GM23338 (cell line): ENCODE data around the gene CDK5RAP2. TPM values are rescaled to one million over a fixed set of nuclear protein-coding genes. Genes with fewer than 3 reads are reported as not detected.

Experiments used
- ATAC-seq: fragments of 200-7000 bp; cut with Tn5 transposase; 3 replicates; pipeline ENCODE4 v1.9.1; 2020
- DNase-seq: peaks from one replicate; pipeline ENCODE4 v3.0.0-alpha.2; 2015; ENCODE audit warnings: low spot score
- H2AFZ ChIP-seq: fragments of 200-600 bp; sonication (generic); 2 replicates; pipeline ENCODE4 v1.8.0; 2016; ENCODE audit warnings: antibody characterized with exemption, mild to moderate bottlenecking, moderate library complexity
- H3F3A ChIP-seq: fragments of 200-600 bp; sonication (generic); replicated peaks from 2 replicates; pipeline ENCODE4 v1.8.0; 2017; ENCODE audit warnings: antibody characterized with exemption, mixed run types, low read depth
- H3K27ac ChIP-seq: fragments of 200-600 bp; sonication (generic); 2 replicates; pipeline ENCODE4 v1.6.1; 2016; ENCODE audit warnings: low read depth
- H3K27me3 ChIP-seq: fragments of 200-600 bp; sonication (generic); 2 replicates; pipeline ENCODE4 v1.8.0; 2016; ENCODE audit warnings: mild to moderate bottlenecking, mixed run types, moderate library complexity; ENCODE audit not compliant: insufficient read depth
- H3K36me3 ChIP-seq: fragments of 200-600 bp; sonication (generic); 2 replicates; pipeline ENCODE4 v1.8.0; 2016; ENCODE audit warnings: mild to moderate bottlenecking; ENCODE audit not compliant: insufficient read depth
- H3K4me1 ChIP-seq: fragments of 200-600 bp; sonication (generic); 2 replicates; pipeline ENCODE4 v1.8.0; 2016; ENCODE audit warnings: mild to moderate bottlenecking, moderate library complexity; ENCODE audit not compliant: insufficient read depth
- H3K4me2 ChIP-seq: fragments of 200-600 bp; sonication (generic); 2 replicates; pipeline ENCODE4 v1.7.1; 2017; ENCODE audit warnings: mixed run types
- H3K4me3 ChIP-seq: fragments of 200-600 bp; sonication (generic); 2 replicates; pipeline ENCODE4 v1.6.1; 2016; ENCODE audit warnings: mixed run types
- H3K79me2 ChIP-seq: fragments of 200-600 bp; sonication (generic); replicated peaks from 2 replicates; pipeline ENCODE4 v1.8.0; 2017; ENCODE audit warnings: mild to moderate bottlenecking; ENCODE audit not compliant: insufficient read depth
- H3K9me2 ChIP-seq: fragments of 200-600 bp; sonication (generic); 2 replicates; pipeline ENCODE4 v1.8.0; 2017; ENCODE audit not compliant: insufficient read depth
- H4K20me1 ChIP-seq: fragments of 200-600 bp; sonication (generic); replicated peaks from 2 replicates; pipeline ENCODE4 v1.8.0; 2017; ENCODE audit warnings: mild to moderate bottlenecking; ENCODE audit not compliant: insufficient read depth
- H3K27ac Mint-ChIP-seq: 2 replicates; pipeline ENCODE4 v1.8.0; 2020; ENCODE audit warnings: inconsistent platforms, mild to moderate bottlenecking, moderate library complexity, mixed read lengths
- H3K27me3 Mint-ChIP-seq: 3 replicates; pipeline ENCODE4 v1.8.0; 2022; ENCODE audit warnings: low read depth, mild to moderate bottlenecking, moderate library complexity, mixed read lengths, inconsistent platforms; ENCODE audit not compliant: insufficient read depth, poor library complexity
- H3K36me3 Mint-ChIP-seq: 3 replicates; pipeline ENCODE4 v1.8.0; 2021; ENCODE audit warnings: low read depth, mild to moderate bottlenecking, inconsistent platforms, moderate library complexity, mixed read lengths
- H3K4me1 Mint-ChIP-seq: 3 replicates; pipeline ENCODE4 v1.8.0; 2020; ENCODE audit warnings: mild to moderate bottlenecking, inconsistent platforms, mixed read lengths
- H3K4me3 Mint-ChIP-seq: 3 replicates; pipeline ENCODE4 v1.8.0; 2021; ENCODE audit warnings: moderate library complexity, mild to moderate bottlenecking, inconsistent platforms, mixed read lengths
- H3K9me3 Mint-ChIP-seq: 3 replicates; pipeline ENCODE4 v1.8.0; 2020; ENCODE audit warnings: moderate library complexity, mild to moderate bottlenecking, inconsistent platforms, mixed read lengths
- CREB1 ChIP-seq: fragments of 250-450 bp; sonication (Bioruptor Pico); IDR thresholded peaks from 2 replicates; pipeline ENCODE4 v1.5.0; 2020; ENCODE audit warnings: low read depth, mild to moderate bottlenecking, moderate library complexity
- EZH2phosphoT487 ChIP-seq: fragments of 200-600 bp; sonication (generic); IDR thresholded peaks from one replicate; pipeline ENCODE4 v1.8.1; 2018; ENCODE audit warnings: antibody characterized with exemption; ENCODE audit not compliant: unreplicated experiment
- JUNB ChIP-seq: IDR thresholded peaks from one replicate; pipeline ENCODE4 v1.6.1; 2016; ENCODE audit warnings: antibody characterized with exemption; ENCODE audit not compliant: unreplicated experiment
- NANOG ChIP-seq: IDR thresholded peaks from 2 replicates; pipeline ENCODE4 v1.6.1; 2016; ENCODE audit warnings: antibody characterized with exemption, borderline replicate concordance
- POLR2AphosphoS5 ChIP-seq: IDR thresholded peaks from 2 replicates; pipeline ENCODE4 v1.6.1; 2016; ENCODE audit warnings: antibody characterized with exemption, low read depth
- ZNF114 ChIP-seq: fragments of 250-450 bp; sonication (Bioruptor Pico); IDR thresholded peaks from 2 replicates; pipeline ENCODE4 v1.5.0; 2020; ENCODE audit warnings: mild to moderate bottlenecking, moderate library complexity
- ZNF331 ChIP-seq: fragments of 250-450 bp; sonication (Bioruptor Pico); IDR thresholded peaks from 2 replicates; pipeline ENCODE4 v1.5.0; 2020; ENCODE audit warnings: low read depth, mild to moderate bottlenecking, moderate library complexity
- polyA plus RNA-seq: library from polyadenylated mRNA; unstranded; fragments of >200 nt; fragmentation: Nextera tagmentation; extraction: Ambion mirVana; gene quantifications from 2 replicates; pipeline ENCODE4 v1.2.1, GENCODE V29; 2016
- total RNA-seq: library from RNA; depleted of rRNA; stranded (reverse); fragments of >200 nt; shearing (Covaris generic); gene quantifications from 2 replicates; pipeline ENCODE4 v1.2.3, GENCODE V29; 2014
- TF ChIP-seq, protein P1 (sequence below), 2 experiments: fragments of 200-600 bp in 1 of 2; sonication (generic) in 1 of 2; conservative IDR thresholded peaks; 2 replicates each; pipeline versions ENCODE4 v1.5.1 to v1.6.1; 2016 to 2017; ENCODE audit warnings: antibody characterized with exemption in 2 of 2, low read depth in 2 of 2, mild to moderate bottlenecking in 2 of 2, moderate library complexity in 1 of 2
- TF ChIP-seq, protein P2 (sequence below): IDR thresholded peaks from 2 replicates; pipeline ENCODE4 v1.6.1; 2016; ENCODE audit warnings: antibody characterized with exemption
- TF ChIP-seq, protein P3 (sequence below): IDR thresholded peaks from one replicate; pipeline ENCODE4 v1.6.1; 2018; ENCODE audit warnings: antibody characterized with exemption; ENCODE audit not compliant: unreplicated experiment

The CDK5RAP2 gene
- total and polyA plus RNA-seq, 2 experiments from 2014 or later: 50.7 to 65.7 TPM

DNA sequence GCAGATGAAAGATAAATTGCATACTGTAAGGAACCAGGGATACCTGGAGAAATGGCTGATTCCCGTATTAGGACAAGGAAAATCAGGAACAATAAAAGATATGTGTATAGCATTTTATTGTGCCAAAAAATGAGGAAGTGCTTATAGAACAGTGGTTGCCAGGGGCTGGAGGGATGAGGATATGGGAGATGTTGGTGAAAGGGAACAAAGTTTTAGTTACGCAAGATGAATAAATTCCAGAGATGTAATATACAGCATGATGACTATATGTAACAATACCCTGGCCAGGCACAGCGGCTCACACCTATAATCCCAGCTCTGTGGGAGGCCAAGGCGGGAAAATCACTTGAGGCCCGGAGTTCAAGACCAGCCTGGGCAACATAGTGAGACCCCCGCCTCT lies 101.8 kb downstream of the CDK5RAP2 start:
- Mint-ChIP-seq H3K4me1 (peaks cover 13% of the 10 kb centered on the region; the same call in 2 of the 3 replicates), H3K27me3 (peaks cover 5% of the 10 kb centered on the region), H3K4me3 (no peak overlapping the region), H3K36me3 (peaks cover 28% of the 10 kb centered on the region), H3K9me3 (no peaks in the 10 kb centered on the region), H3K27ac (no peak overlapping the region)
- no peak for TF ChIP-seq ZNF331 (CRISPR knock-in tag)
- Histone ChIP-seq H3K36me3 (peaks cover 12% of the 10 kb centered on the region), H3F3A (no peaks in the 10 kb centered on the region; the same call in 1 of the 2 replicates), H3K27ac (no peak overlapping the region), H3K4me2 (no peak overlapping the region), H3K9me2 (no peaks in the 10 kb centered on the region), H3K27me3 (no peaks in the 10 kb centered on the region), H2AFZ (no peak overlapping the region), H4K20me1 (no peaks in the 10 kb centered on the region), H3K4me3 (no peak overlapping the region), H3K79me2 (no peaks in the 10 kb centered on the region; the same call in 1 of the 2 replicates), H3K4me1 (peaks cover 3% of the 10 kb centered on the region; the same call in 1 of the 2 replicates)
- no peak for DNase-seq
- ATAC-seq: no peak

DNA sequence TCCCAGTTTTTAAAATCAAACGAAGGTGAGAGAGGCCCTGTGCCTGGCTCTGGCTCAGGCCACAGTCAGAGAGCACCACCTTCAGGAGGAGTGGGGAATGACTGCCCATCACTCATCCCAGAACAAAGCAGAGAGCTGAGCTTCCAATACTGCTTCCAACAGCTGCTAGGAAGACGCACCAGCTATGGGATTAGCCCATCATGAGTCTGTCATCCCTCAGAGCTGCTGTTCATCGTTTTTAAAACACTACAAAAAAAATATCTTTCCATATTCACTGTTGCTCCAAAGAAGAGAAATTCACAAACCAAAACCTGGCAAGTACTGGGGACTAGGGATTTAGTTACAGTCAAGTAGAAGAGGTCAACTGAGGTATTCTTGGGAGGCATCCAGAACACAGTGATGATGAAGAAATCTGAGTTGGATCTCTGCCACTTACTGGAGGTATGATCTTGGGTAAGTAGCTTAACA lies 102.4 kb downstream of the CDK5RAP2 start:
- no peaks in the 10 kb centered on the region; the same call in 1 of the 2 replicates for H3K79me2 ChIP-seq
- no peaks in the 10 kb centered on the region for H4K20me1 ChIP-seq
- H3K4me3 ChIP-seq: no peak overlapping the region
- H3K27me3 ChIP-seq: no peaks in the 10 kb centered on the region
- peaks cover 6% of the 10 kb centered on the region; the same call in 2 of the 3 replicates for H3K4me1 Mint-ChIP-seq
- no peak overlapping the region for H2AFZ ChIP-seq
- no peaks in the 10 kb centered on the region; the same call in 1 of the 2 replicates for H3F3A ChIP-seq
- no peak overlapping the region for H3K4me3 Mint-ChIP-seq
- no peak for TF ChIP-seq CREB1 (CRISPR knock-in tag)
- TF ChIP-seq, protein P1, sequence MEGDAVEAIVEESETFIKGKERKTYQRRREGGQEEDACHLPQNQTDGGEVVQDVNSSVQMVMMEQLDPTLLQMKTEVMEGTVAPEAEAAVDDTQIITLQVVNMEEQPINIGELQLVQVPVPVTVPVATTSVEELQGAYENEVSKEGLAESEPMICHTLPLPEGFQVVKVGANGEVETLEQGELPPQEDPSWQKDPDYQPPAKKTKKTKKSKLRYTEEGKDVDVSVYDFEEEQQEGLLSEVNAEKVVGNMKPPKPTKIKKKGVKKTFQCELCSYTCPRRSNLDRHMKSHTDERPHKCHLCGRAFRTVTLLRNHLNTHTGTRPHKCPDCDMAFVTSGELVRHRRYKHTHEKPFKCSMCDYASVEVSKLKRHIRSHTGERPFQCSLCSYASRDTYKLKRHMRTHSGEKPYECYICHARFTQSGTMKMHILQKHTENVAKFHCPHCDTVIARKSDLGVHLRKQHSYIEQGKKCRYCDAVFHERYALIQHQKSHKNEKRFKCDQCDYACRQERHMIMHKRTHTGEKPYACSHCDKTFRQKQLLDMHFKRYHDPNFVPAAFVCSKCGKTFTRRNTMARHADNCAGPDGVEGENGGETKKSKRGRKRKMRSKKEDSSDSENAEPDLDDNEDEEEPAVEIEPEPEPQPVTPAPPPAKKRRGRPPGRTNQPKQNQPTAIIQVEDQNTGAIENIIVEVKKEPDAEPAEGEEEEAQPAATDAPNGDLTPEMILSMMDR (conservative IDR thresholded peaks at IDR 0.05; ENCODE audit: low read depth in 2 of 2): peak; percentile 91
- H3K36me3 ChIP-seq: peaks cover 12% of the 10 kb centered on the region
- H3K27ac Mint-ChIP-seq: no peak overlapping the region
- peaks cover 2% of the 10 kb centered on the region for H3K27me3 Mint-ChIP-seq
- peak; percentile 80 for DNase-seq
- H3K4me1 ChIP-seq: no peaks in the 10 kb centered on the region
- no peak overlapping the region for H3K27ac ChIP-seq
- H3K9me3 Mint-ChIP-seq: no peaks in the 10 kb centered on the region
- peak; percentile 99 for ATAC-seq
- H3K4me2 ChIP-seq: no peak overlapping the region
- peaks cover 26% of the 10 kb centered on the region for H3K36me3 Mint-ChIP-seq
- no peaks in the 10 kb centered on the region for H3K9me2 ChIP-seq

DNA sequence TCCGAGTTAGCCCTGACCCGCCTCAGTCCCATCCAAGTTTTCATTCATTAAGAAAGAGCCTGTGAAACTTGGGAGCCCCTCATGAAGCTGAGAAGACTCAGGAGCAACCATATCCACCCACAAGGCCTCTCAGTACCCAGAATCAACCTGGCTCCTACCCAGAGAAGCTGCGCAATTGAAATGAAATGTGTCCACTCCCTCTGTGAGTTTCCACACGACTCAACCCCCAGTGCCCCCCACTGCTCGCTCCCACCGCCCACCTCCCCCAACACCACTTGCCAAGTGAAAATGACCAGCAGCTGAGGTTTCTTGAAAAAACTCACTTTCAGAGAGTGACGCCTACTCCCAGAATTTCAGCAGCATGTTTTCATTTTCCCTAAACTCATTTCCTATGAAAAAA lies 104.6 kb downstream of the CDK5RAP2 start:
- no peak for ATAC-seq
- H3K36me3 Mint-ChIP-seq: peaks cover 37% of the 10 kb centered on the region
- no peaks in the 10 kb centered on the region for H3K27me3 ChIP-seq
- H3K4me1 ChIP-seq: no peaks in the 10 kb centered on the region
- no peaks in the 10 kb centered on the region; the same call in 1 of the 2 replicates for H3F3A ChIP-seq
- peaks cover 12% of the 10 kb centered on the region for H3K36me3 ChIP-seq
- H3K4me3 ChIP-seq: no peak overlapping the region
- no peak for DNase-seq
- no peaks in the 10 kb centered on the region for H3K4me1 Mint-ChIP-seq
- H4K20me1 ChIP-seq: 0 out of 2 replicates have a peak, but pooled peaks cover 3% of the 10 kb centered on the region
- no peak overlapping the region for H2AFZ ChIP-seq
- H3K27me3 Mint-ChIP-seq: peaks cover 2% of the 10 kb centered on the region
- no peaks in the 10 kb centered on the region for H3K9me2 ChIP-seq
- H3K9me3 Mint-ChIP-seq: no peaks in the 10 kb centered on the region
- no peak overlapping the region for H3K4me2 ChIP-seq
- no peak overlapping the region for H3K27ac ChIP-seq
- H3K27ac Mint-ChIP-seq: no peak overlapping the region
- H3K4me3 Mint-ChIP-seq: no peak overlapping the region
- H3K79me2 ChIP-seq: no peaks in the 10 kb centered on the region; the same call in 1 of the 2 replicates
- TF ChIP-seq ZNF114 (CRISPR knock-in tag) (no peak), POLR2AphosphoS5 (no peak), ZNF331 (CRISPR knock-in tag) (no peak), EZH2phosphoT487 (no peak), NANOG (no peak), JUNB (no peak)
- TF ChIP-seq, protein P1 (conservative IDR thresholded peaks at IDR 0.05; ENCODE audit: low read depth in 2 of 2): no peak
- TF ChIP-seq, protein P2, sequence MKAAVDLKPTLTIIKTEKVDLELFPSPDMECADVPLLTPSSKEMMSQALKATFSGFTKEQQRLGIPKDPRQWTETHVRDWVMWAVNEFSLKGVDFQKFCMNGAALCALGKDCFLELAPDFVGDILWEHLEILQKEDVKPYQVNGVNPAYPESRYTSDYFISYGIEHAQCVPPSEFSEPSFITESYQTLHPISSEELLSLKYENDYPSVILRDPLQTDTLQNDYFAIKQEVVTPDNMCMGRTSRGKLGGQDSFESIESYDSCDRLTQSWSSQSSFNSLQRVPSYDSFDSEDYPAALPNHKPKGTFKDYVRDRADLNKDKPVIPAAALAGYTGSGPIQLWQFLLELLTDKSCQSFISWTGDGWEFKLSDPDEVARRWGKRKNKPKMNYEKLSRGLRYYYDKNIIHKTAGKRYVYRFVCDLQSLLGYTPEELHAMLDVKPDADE: no peak
- TF ChIP-seq, protein P3, sequence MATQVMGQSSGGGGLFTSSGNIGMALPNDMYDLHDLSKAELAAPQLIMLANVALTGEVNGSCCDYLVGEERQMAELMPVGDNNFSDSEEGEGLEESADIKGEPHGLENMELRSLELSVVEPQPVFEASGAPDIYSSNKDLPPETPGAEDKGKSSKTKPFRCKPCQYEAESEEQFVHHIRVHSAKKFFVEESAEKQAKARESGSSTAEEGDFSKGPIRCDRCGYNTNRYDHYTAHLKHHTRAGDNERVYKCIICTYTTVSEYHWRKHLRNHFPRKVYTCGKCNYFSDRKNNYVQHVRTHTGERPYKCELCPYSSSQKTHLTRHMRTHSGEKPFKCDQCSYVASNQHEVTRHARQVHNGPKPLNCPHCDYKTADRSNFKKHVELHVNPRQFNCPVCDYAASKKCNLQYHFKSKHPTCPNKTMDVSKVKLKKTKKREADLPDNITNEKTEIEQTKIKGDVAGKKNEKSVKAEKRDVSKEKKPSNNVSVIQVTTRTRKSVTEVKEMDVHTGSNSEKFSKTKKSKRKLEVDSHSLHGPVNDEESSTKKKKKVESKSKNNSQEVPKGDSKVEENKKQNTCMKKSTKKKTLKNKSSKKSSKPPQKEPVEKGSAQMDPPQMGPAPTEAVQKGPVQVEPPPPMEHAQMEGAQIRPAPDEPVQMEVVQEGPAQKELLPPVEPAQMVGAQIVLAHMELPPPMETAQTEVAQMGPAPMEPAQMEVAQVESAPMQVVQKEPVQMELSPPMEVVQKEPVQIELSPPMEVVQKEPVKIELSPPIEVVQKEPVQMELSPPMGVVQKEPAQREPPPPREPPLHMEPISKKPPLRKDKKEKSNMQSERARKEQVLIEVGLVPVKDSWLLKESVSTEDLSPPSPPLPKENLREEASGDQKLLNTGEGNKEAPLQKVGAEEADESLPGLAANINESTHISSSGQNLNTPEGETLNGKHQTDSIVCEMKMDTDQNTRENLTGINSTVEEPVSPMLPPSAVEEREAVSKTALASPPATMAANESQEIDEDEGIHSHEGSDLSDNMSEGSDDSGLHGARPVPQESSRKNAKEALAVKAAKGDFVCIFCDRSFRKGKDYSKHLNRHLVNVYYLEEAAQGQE: no peak
